Body of pancreas (tissue), 4 donors: ENCODE results near the gene L1CAM.

Source experiments
- POLR2A ChIP-seq, 3 donors: fragments of 450-650 bp; IDR thresholded peaks; one replicate each; pipeline ENCODE4 v1.6.1; 2016; ENCODE audit warnings: antibody characterized with exemption in 3 of 3, mild to moderate bottlenecking in 2 of 3
- TF ChIP-seq, protein P1 (sequence below), 7 experiments: fragments of 450-650 bp in 4 of 7; fragments of 200-600 bp in 3 of 7; sonication (generic) in 3 of 7; IDR thresholded peaks; one replicate each; pipeline ENCODE4 v1.5.1; 2016 to 2019; ENCODE audit warnings: antibody characterized with exemption in 7 of 7

DNA sequence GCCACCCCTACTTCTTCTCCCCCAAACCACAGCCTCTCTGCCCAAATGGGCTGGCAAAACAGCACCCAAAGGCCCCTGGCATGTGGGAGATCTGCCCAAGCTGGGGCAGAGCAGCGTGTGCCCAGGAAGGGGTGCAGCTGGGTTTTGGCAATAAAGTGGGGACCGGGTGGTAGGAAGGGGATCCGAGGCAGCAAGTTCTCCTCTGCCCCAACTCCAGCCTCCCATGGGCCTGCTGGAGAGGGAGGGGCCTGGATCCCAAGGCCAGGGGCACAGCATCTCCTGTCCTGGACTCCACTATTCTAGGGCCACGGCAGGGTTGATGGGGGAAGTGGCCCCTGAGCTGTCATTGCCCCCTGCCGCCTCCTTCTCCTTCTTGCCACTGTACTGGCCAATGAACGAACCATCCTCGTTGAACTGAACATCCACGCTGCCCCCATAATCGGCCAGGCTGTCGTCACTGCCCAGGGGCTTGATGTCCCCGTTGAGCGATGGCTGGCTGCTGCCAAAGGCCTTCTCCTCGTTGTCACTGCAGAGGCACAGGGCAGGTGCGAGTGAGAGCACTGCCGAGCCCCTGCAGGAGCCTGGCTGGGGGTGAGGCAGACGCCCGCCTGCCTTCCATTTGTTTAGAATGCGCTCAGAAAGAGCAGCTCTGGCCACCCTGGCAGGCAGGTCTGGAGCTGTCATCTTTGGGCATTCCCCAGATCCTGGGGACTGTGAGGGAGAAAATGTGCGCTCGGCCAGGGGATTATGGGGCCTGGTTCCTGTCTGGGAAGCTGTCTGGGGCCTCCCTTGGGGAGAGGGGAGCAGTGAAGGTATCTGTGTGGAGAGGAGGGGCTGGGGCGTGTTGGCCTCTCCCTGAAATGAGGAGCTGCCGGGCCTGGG is 23.4 kb downstream of the L1CAM start:
- TF ChIP-seq POLR2A (IDR thresholded peaks at IDR 0.05), result no peak
- TF ChIP-seq, protein P1, sequence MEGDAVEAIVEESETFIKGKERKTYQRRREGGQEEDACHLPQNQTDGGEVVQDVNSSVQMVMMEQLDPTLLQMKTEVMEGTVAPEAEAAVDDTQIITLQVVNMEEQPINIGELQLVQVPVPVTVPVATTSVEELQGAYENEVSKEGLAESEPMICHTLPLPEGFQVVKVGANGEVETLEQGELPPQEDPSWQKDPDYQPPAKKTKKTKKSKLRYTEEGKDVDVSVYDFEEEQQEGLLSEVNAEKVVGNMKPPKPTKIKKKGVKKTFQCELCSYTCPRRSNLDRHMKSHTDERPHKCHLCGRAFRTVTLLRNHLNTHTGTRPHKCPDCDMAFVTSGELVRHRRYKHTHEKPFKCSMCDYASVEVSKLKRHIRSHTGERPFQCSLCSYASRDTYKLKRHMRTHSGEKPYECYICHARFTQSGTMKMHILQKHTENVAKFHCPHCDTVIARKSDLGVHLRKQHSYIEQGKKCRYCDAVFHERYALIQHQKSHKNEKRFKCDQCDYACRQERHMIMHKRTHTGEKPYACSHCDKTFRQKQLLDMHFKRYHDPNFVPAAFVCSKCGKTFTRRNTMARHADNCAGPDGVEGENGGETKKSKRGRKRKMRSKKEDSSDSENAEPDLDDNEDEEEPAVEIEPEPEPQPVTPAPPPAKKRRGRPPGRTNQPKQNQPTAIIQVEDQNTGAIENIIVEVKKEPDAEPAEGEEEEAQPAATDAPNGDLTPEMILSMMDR (IDR thresholded peaks at IDR 0.05), result no peak
